GM12891 (cell line): Measurements from ENCODE around the gene ANK2.

Experiments
- POLR2AphosphoS5 ChIP-seq: IDR thresholded peaks from 2 replicates; pipeline ENCODE4 v1.6.1; 2011; ENCODE audit warnings: low read depth, low read length, control low read depth
- TAF1 ChIP-seq: IDR thresholded peaks from 2 replicates; pipeline ENCODE4 v1.6.1; 2011; ENCODE audit warnings: low read depth, low read length, control low read depth

DNA sequence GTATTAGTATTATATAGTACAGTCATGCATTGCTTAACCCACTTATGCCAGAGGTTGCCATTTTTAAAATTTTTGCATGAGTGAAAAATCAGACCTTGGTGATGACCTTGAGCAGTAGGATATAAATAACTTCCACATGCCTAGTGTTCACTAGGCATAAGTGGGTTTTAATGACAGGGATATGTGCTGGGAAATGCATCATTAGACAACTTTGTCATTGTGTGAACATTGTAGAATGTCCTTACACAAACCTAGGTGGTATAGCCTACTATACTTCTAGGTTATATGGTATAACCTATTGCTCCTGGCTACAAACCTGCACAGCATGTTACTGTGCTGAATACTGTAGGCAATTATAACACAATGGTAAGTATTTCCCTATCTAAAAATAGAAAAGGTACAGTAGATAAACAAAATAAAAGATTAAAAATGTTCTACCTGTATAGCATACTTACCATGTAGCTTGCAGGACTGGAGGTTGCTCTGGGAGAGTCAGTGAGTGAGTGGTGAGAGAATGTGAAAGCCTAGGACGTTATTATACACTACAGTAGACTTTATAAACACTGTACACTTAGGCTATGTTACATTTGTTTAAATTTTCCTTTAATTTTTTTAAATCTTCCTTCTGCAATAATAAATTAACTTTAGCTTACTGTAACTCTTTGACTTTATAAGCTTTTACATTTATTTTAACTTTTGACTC lies 326.7 kb downstream of the ANK2 start:
- TF ChIP-seq TAF1, result no peak
- no peak for TF ChIP-seq POLR2AphosphoS5
